ENCODE results near the gene DLX5. TPM values are rescaled to one million over a fixed set of nuclear protein-coding genes. Genes with fewer than 3 reads are reported as not detected.

The DLX5 gene
- total RNA-seq, 1 donor from 2014 or later, result not detected

DNA sequence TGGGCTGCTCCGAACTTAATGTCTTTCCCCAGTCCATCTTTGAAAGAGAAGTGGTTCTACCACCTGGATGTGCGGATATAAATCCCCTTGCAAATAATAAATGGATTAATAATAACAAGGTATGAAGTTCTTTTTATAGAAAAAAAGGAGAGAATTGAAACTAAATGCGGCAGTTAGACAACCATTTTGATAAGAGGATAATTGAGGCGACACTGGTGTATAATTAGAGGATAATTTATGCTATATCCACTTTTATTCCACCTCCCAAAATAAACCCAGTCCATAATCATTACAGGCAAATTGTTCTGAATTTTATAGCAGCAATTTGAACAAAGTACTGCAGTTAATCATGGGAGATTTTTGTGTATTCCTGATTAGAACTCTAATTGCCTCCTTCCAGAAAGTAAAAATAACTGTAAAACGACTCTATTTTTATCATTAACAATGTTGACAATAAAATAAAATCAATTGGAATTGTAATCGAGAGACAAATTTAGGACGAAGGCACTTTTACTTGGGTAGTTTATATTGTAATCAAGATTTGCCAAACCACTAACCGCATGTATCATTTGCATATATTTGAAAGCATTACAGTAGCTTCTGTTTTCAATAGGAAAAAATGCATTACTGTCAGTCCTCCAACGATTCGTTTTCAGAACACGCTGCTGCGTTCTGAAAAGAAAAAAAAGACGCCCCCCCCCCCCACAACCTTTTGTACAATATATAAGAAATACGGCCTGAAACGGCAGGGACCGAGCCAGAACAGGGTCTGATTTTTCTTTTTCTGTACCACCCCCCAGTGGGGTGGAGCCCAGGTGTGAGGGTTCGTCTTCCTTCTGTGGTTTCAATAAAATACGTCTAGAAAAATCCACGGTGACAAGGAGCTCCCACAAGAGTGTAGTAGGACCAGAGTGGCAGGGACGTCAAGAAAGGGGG is 20.1 kb downstream of the DLX5 start:
- peaks cover 19% of the 10 kb centered on the region for H3K27me3 ChIP-seq
- no peak for DNase-seq (ENCODE audit: low spot score in 2 of 2)
- TF ChIP-seq, protein P1, sequence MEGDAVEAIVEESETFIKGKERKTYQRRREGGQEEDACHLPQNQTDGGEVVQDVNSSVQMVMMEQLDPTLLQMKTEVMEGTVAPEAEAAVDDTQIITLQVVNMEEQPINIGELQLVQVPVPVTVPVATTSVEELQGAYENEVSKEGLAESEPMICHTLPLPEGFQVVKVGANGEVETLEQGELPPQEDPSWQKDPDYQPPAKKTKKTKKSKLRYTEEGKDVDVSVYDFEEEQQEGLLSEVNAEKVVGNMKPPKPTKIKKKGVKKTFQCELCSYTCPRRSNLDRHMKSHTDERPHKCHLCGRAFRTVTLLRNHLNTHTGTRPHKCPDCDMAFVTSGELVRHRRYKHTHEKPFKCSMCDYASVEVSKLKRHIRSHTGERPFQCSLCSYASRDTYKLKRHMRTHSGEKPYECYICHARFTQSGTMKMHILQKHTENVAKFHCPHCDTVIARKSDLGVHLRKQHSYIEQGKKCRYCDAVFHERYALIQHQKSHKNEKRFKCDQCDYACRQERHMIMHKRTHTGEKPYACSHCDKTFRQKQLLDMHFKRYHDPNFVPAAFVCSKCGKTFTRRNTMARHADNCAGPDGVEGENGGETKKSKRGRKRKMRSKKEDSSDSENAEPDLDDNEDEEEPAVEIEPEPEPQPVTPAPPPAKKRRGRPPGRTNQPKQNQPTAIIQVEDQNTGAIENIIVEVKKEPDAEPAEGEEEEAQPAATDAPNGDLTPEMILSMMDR (IDR thresholded peaks at IDR 0.05), result no peak
- no peaks in the 10 kb centered on the region for H3K9me3 ChIP-seq
- no peaks in the 10 kb centered on the region for H3K36me3 ChIP-seq
- peak overlapping the region in 1 of 2 donors; percentile 59 for H3K4me3 ChIP-seq
- H3K4me1 ChIP-seq, result peaks cover 0 to 14% of the 10 kb centered on the region in 2 donors
- H3K27ac ChIP-seq, result no peak overlapping the region
- intact Hi-C loops (cut with DNase I), result no loop called here

DNA sequence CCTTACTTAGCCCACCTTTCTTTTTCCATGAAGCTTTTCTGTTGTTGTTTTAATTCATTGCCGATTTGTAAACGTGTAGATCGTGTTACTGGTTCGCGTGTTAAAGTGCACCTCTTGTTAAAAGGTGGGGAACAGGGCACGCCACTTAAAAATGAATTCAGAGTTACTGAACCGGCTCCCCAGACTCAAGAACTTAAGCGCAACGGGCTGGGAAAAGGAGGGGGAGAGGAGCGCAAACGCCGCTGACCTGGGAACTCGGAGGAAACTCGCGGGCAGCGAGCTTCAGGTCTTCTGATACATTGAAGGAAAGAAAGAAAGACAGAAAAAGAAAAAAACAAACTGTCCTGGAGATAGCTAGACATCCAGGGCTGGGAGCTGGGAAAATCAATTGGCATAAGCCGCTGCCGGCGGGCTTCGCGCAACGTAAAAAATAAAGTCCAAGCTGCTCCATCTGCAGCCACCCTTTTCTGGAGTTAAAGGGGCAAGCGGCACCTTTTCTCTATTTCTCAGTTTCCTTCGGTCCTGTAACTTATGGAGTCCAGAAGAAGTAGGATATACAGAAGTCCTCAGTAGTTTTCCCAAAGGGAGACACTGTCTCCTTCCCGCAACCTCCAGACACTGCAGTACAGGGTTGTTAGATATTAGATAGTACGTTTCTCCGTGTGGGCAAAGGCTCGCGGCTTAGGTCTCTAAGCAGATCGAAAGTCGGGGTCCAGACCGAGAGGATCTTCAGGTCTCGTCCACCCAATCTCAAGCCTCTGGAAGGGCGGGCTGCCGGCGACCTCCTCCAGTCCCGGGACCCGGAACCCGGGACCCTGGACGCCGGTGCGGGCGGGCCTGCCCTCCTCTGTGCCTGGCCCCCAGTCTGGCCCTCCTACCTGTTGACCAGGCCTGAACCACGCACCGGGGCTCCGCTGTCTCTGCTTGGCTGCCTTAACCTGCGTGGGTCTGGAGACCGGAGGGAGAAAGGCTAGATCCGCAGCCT is 21.1 kb downstream of the DLX5 start:
- intact Hi-C loops (cut with DNase I), result no loop called here
- Histone ChIP-seq H3K4me3 (no peak overlapping the region), H3K9me3 (no peaks in the 10 kb centered on the region), H3K27me3 (peaks cover 24% of the 10 kb centered on the region), H3K4me1 (peaks cover 0 to 14% of the 10 kb centered on the region in 2 donors), H3K36me3 (no peaks in the 10 kb centered on the region), H3K27ac (no peak overlapping the region)
- DNase-seq (ENCODE audit: low spot score in 2 of 2), result no peak
- TF ChIP-seq, protein P1 (IDR thresholded peaks at IDR 0.05), result no peak

DNA sequence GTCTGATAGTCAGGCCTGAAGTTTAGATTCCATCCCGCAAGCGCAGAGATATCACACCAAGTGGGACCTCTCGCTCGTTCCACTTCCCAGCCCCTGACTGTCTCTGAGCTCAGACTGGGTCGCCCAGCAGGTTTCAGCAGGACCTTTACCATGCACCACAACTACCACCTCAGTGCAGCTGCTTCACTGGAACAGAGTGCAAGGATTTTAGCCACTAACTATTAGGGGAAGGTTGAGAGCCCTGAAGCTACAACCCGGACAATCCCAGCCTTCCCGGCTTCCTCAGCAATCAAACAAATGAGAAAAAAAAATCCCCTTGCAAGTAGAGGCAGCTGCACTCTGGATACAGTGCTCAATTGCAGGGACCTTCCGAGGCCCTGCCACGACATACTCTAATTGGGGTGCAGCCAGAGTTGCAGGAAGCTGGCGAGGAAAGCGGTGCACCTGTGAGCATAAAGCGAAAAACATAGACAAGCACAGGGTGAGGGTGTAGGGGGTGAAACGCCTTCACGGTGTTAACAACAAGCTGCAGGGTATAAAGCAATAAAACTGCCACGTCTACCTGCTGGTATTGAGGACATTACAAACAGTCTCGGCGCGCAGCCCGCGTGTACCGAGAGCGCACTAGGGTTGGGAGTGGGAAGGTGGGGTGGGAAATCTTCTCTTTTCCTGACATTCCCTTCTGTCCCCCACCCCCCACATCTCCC is 21.9 kb downstream of the DLX5 start:
- Histone ChIP-seq H3K4me3 (no peak overlapping the region), H3K36me3 (no peaks in the 10 kb centered on the region), H3K9me3 (no peaks in the 10 kb centered on the region), H3K27me3 (peaks cover 29% of the 10 kb centered on the region), H3K27ac (no peak overlapping the region), H3K4me1 (peaks cover 0 to 14% of the 10 kb centered on the region in 2 donors)
- intact Hi-C loops (cut with DNase I), result no loop called here
- TF ChIP-seq, protein P1 (IDR thresholded peaks at IDR 0.05), result no peak
- no peak for DNase-seq (ENCODE audit: low spot score in 2 of 2)

DNA sequence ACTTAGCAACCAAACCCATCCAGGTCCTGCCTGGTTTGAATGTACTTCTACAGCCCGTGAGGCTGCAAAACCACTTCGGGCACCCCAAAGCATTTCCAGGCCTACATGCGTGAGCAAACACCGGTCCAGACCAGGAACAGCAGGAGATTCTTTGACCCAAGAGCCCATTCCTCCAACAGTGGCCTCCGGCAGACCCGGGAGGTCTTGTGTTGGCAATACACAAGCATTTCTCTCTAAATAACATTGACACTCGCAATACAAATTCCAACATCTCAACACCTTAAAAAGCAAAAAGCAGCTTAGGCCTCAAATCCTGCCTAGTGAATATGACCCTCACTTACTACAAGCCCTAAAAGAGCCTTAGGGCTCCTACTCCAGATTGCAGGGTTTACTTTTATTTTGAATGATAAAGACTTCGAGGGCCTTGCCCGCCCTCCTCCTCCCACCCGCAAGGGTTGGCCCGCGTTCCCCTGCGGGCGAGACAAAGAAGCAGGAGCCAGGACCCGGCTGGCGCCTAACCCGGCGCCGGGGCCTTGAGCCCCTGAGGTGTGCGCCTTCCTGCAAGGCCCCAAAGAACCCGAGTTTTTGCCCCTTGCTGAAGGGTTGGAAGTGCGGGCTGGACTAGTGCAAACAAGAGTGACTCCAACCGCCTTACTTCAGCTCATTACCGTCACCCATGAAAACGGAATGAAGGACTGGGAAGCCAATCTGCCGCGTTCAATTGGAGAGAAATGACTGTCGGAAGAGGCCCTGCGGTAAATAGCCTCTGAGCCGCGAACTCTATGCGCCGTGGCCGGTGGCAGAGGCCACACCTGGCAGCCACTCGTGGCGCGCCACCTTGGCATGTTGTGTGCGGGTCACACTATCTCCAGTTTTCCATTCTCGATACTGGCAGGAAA is 22.7 kb downstream of the DLX5 start:
- Histone ChIP-seq H3K4me1 (peaks cover 0 to 14% of the 10 kb centered on the region in 2 donors), H3K27ac (no peak overlapping the region), H3K9me3 (no peaks in the 10 kb centered on the region), H3K36me3 (no peaks in the 10 kb centered on the region), H3K4me3 (no peak overlapping the region), H3K27me3 (peaks cover 29% of the 10 kb centered on the region)
- intact Hi-C loops (cut with DNase I), result no loop called here
- no peak for DNase-seq (ENCODE audit: low spot score in 2 of 2)
- TF ChIP-seq, protein P1 (IDR thresholded peaks at IDR 0.05), result no peak

All from ascending aorta (tissue), 2 donors.